A549 (cell line): ENCODE results near the gene METTL23. TPM values are rescaled to one million over a fixed set of nuclear protein-coding genes. Genes with fewer than 3 reads are reported as not detected.
"Not testable (repeated sequence)": the region's sequence is repeated elsewhere in the genome, so short reads cannot be mapped to it uniquely, and the experiment has no call there.

Experiments
- ATAC-seq, 2 experiments: fragments of 200-7000 bp in 1 of 2; fragments of >200 bp in 1 of 2; cut with Nextera tagmentation in 1 of 2; cut with Tn5 transposase in 1 of 2; 3 replicates each; pipeline versions ENCODE4 v1.8.0 to v1.9.1; 2018 to 2020; ENCODE audit warnings: mild to moderate bottlenecking in 1 of 2, moderate library complexity in 1 of 2
- CTCF ChIA-PET: fragments of 300-600 bp; sonication (Branson Sonifier 250); formaldehyde crosslinking; extraction: SDS; loops from one replicate; lab custom pipeline; 2021; ENCODE audit warnings: antibody characterized with exemption, inconsistent platforms; lab: Yijun Ruan, JAX
- POLR2A ChIA-PET: fragments of 350-600 bp; formaldehyde crosslinking; extraction: SDS; loops from one replicate; lab custom pipeline; 2021; ENCODE audit warnings: antibody characterized with exemption, inconsistent platforms; lab: Yijun Ruan, JAX
- DNase-seq, 2 experiments: peaks; one replicate each; pipeline versions ENCODE4 v3.0.0 to v3.0.0-alpha.2; 2011 to 2016; ENCODE audit warnings: low read depth in 1 of 2, low spot score in 1 of 2
- FAIRE-seq: peaks from 2 replicates; lab custom pipeline; 2011; peaks lifted over from hg19 to GRCh38; lab: Jason Lieb, UNC
- H3K27ac ChIP-seq, 2 experiments: fragments of >200 bp; sonication (Bioruptor Twin); formaldehyde crosslinking; 3 replicates each; pipeline ENCODE4 v1.5.1; 2016 to 2017
- H3K4me1 ChIP-seq: fragments of >200 bp; sonication (Bioruptor Twin); formaldehyde crosslinking; 3 replicates; pipeline ENCODE4 v1.6.1; 2016
- H3K4me2 ChIP-seq: fragments of >200 bp; sonication (Bioruptor Twin); formaldehyde crosslinking; 3 replicates; pipeline ENCODE4 v1.6.1; 2016
- H3K4me3 ChIP-seq: fragments of >200 bp; sonication (Bioruptor Twin); formaldehyde crosslinking; 3 replicates; pipeline ENCODE4 v1.5.1; 2016
- H3K9me3 ChIP-seq: fragments of >200 bp; sonication (Bioruptor Twin); formaldehyde crosslinking; 3 replicates; pipeline ENCODE4 v1.6.1; 2016
- CHD4 ChIP-seq: fragments of 200-600 bp; sonication (generic); IDR thresholded peaks from 2 replicates; pipeline ENCODE4 v1.6.1; 2016; ENCODE audit warnings: antibody characterized with exemption, mild to moderate bottlenecking, borderline replicate concordance
- EP300 ChIP-seq, 2 experiments: fragments of >200 bp; sonication (Bioruptor Twin); formaldehyde crosslinking; IDR thresholded peaks; 2 replicates in 1 of 2; 3 replicates in 1 of 2; pipeline ENCODE4 v1.6.1; 2016 to 2017
- FOSB ChIP-seq: fragments of 250-450 bp; sonication (Bioruptor Pico); IDR thresholded peaks from 2 replicates; pipeline ENCODE4 v1.5.0; 2020; ENCODE audit warnings: mild to moderate bottlenecking, moderate library complexity
- GATA3 ChIP-seq: IDR thresholded peaks from 2 replicates; pipeline ENCODE4 v1.6.1; 2012; ENCODE audit warnings: borderline replicate concordance
- HDAC2 ChIP-seq: fragments of 200-600 bp; sonication (generic); IDR thresholded peaks from 2 replicates; pipeline ENCODE4 v1.6.1; 2016
- JUN ChIP-seq, 2 experiments: fragments of >200 bp; sonication (Bioruptor Twin); formaldehyde crosslinking; IDR thresholded peaks; 2 replicates in 1 of 2; 3 replicates in 1 of 2; pipeline ENCODE4 v1.6.1; 2016 to 2017
- JUNB ChIP-seq: fragments of >200 bp; sonication (Bioruptor Twin); formaldehyde crosslinking; IDR thresholded peaks from 2 replicates; pipeline ENCODE4 v1.6.1; 2016
- KDM5A ChIP-seq: fragments of 200-600 bp; sonication (generic); IDR thresholded peaks from 2 replicates; pipeline ENCODE4 v1.6.1; 2016; ENCODE audit warnings: antibody characterized with exemption, mild to moderate bottlenecking
- MAZ ChIP-seq: fragments of 150-350 bp; IDR thresholded peaks from 2 replicates; pipeline ENCODE4 v1.6.1; 2014; ENCODE audit warnings: antibody characterized with exemption, low read depth, low read length, borderline replicate concordance
- NFE2L2 ChIP-seq: fragments of 150-350 bp; conservative IDR thresholded peaks from 2 replicates; pipeline ENCODE4 v1.6.1; 2014; ENCODE audit warnings: low read length
- POLR2AphosphoS2 ChIP-seq: conservative IDR thresholded peaks from 2 replicates; pipeline ENCODE4 v1.6.1; 2012; ENCODE audit warnings: low read length, improper control_type of control experiment, inconsistent platforms
- RAD21 ChIP-seq, 2 experiments: fragments of >200 bp in 1 of 2; sonication (Bioruptor Twin) in 1 of 2; formaldehyde crosslinking in 1 of 2; IDR thresholded peaks in 1 of 2; conservative IDR thresholded peaks in 1 of 2; 2 replicates in 1 of 2; 3 replicates in 1 of 2; pipeline ENCODE4 v1.6.1; 2012 to 2018; ENCODE audit warnings: inconsistent platforms in 1 of 2
- RNF2 ChIP-seq: fragments of 200-600 bp; sonication (generic); IDR thresholded peaks from 2 replicates; pipeline ENCODE4 v1.6.1; 2016; ENCODE audit warnings: low read depth, mild to moderate bottlenecking, antibody characterized with exemption, moderate library complexity, borderline replicate concordance
- SMC3 ChIP-seq: fragments of >200 bp; sonication (Bioruptor Twin); formaldehyde crosslinking; IDR thresholded peaks from 3 replicates; pipeline ENCODE4 v1.6.1; 2018; ENCODE audit warnings: inconsistent platforms
- SREBF2 ChIP-seq: fragments of 450-650 bp; IDR thresholded peaks from 2 replicates; pipeline ENCODE4 v1.6.1; 2014; ENCODE audit warnings: mild to moderate bottlenecking, moderate library complexity
- TFCP2L1 ChIP-seq: fragments of 250-450 bp; sonication (Bioruptor Pico); IDR thresholded peaks from 2 replicates; pipeline ENCODE4 v1.5.0; 2021; ENCODE audit warnings: mild to moderate bottlenecking
- ZFP36 ChIP-seq: fragments of 450-650 bp; IDR thresholded peaks from 2 replicates; pipeline ENCODE4 v1.6.1; 2014; ENCODE audit warnings: borderline replicate concordance; ENCODE audit not compliant: partially characterized antibody
- WGBS: methylation state at CpG from one replicate; pipeline ENCODE4 v1.1.6; 2017; ENCODE audit errors: missing lambda C conversion rate; 5-methylcytosine and 5-hydroxymethylcytosine counted together
- polyA plus RNA-seq, 4 experiments: library from polyadenylated mRNA; depleted of rRNA in 3 of 4; stranded (reverse); fragments of >200 nt; fragmentation: RNase III in 1 of 4; extraction: RNeasy Plus Mini Kit Qiagen cat#74134 plus additional on column Dnase treatment in 1 of 4; gene quantifications; 2 replicates in 3 of 4; 3 replicates in 1 of 4; pipeline ENCODE4 v1.2.3, GENCODE V29; 2011 to 2017
- TF ChIP-seq, protein P1 (sequence below): IDR thresholded peaks from 2 replicates; pipeline ENCODE4 v1.6.1; 2012; ENCODE audit warnings: low read depth, borderline replicate concordance
- TF ChIP-seq, protein P2 (sequence below): fragments of >200 bp; sonication (Bioruptor Twin); formaldehyde crosslinking; IDR thresholded peaks from 3 replicates; pipeline ENCODE4 v1.6.1; 2016
- TF ChIP-seq, protein P3 (sequence below): fragments of 250-450 bp; sonication (Bioruptor Pico); IDR thresholded peaks from 2 replicates; pipeline ENCODE4 v1.5.0; 2020; ENCODE audit warnings: low read depth, mild to moderate bottlenecking, moderate library complexity
- TF ChIP-seq, protein P4 (sequence below): fragments of 250-450 bp; sonication (Bioruptor Pico); IDR thresholded peaks from 2 replicates; pipeline ENCODE4 v1.5.0; 2021; ENCODE audit warnings: mild to moderate bottlenecking, moderate library complexity, borderline replicate concordance

Gene METTL23
- polyA plus RNA-seq, 2 of the 4 experiments (the other 2 are of a cell fraction), result 64.9 to 120 TPM

DNA sequence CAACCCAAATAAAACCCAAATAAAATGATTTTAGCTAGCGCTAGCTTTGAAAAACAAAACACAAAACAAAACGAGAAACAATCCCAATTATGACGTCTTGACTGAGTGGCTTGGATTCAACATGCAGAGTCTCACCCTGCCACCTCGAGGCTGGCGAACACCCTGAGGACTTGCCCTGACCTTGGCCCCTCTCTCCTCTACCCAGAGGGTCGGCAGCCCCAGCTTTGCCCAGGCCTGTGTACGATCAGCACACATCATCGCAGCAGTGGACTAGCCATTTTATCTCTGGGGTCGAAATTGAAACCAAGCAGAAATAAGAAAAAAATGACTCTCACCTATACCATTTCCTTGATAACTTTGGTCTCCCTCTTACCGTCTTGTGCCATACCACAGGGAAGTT, 5.2 kb upstream of the METTL23 start:
- TF ChIP-seq MAZ (no peak), NFE2L2 (no peak), RAD21 (conservative IDR thresholded peaks at IDR 0.05 in 1 of 2, IDR thresholded peaks at IDR 0.05 in 1 of 2) (no peak), ZFP36 (no peak), RNF2 (no peak), TFCP2L1 (no peak), JUN (IDR thresholded peaks at IDR 0.05) (no peak), SMC3 (no peak)
- TF ChIP-seq, protein P1, sequence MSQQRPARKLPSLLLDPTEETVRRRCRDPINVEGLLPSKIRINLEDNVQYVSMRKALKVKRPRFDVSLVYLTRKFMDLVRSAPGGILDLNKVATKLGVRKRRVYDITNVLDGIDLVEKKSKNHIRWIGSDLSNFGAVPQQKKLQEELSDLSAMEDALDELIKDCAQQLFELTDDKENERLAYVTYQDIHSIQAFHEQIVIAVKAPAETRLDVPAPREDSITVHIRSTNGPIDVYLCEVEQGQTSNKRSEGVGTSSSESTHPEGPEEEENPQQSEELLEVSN, result no peak
- TF ChIP-seq, protein P2, sequence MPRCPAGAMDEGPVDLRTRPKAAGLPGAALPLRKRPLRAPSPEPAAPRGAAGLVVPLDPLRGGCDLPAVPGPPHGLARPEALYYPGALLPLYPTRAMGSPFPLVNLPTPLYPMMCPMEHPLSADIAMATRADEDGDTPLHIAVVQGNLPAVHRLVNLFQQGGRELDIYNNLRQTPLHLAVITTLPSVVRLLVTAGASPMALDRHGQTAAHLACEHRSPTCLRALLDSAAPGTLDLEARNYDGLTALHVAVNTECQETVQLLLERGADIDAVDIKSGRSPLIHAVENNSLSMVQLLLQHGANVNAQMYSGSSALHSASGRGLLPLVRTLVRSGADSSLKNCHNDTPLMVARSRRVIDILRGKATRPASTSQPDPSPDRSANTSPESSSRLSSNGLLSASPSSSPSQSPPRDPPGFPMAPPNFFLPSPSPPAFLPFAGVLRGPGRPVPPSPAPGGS, result no peak
- TF ChIP-seq, protein P3, sequence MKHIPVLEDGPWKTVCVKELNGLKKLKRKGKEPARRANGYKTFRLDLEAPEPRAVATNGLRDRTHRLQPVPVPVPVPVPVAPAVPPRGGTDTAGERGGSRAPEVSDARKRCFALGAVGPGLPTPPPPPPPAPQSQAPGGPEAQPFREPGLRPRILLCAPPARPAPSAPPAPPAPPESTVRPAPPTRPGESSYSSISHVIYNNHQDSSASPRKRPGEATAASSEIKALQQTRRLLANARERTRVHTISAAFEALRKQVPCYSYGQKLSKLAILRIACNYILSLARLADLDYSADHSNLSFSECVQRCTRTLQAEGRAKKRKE, result no peak
- Histone ChIP-seq H3K4me2 (no peak overlapping the region), H3K27ac (no peak overlapping the region), H3K4me1 (peaks cover 8% of the 10 kb centered on the region; the same call in 2 of the 3 replicates), H3K4me3 (no peak overlapping the region), H3K9me3 (no peaks in the 10 kb centered on the region)
- FAIRE-seq (no peak), ATAC-seq (no peak), DNase-seq (no peak)
- WGBS, result 88% methylated on average over 10 of the region's 10 CpGs
- ChIA-PET CTCF (interaction anchor here (0.6 to 26.0 kb wide), 6 partner anchors 8 to 255 kb away, joined by 4 to 456 read pairs (median 85); partner anchors contain the start of gene MXRA7), POLR2A (no interaction called here)

DNA sequence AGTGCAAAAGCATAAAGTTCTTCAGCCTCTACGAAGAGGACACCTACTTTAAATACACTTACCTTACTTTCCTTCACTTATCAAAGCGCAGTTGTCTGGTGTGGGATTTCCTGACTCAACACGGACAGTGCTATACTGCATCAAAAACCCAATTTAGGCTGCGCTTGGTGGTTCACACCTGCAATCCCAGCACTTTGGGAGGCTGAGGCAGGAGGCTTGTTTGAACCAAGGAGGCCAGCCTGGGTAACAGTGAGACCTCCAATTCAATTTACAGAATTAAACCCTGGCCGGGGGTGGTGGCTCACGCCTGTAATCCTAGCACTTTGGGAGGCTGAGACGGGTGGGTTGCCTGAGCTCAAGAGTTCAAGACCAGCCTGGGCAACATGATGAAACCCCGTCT, 4.4 kb upstream of the METTL23 start:
- H3K4me2 ChIP-seq, result no peak overlapping the region
- H3K9me3 ChIP-seq, result no peaks in the 10 kb centered on the region
- no peak for DNase-seq
- TF ChIP-seq ZFP36 (no peak), JUNB (no peak), GATA3 (no peak), FOSB (CRISPR knock-in tag) (no peak), HDAC2 (no peak), EP300 (IDR thresholded peaks at IDR 0.05) (no peak), KDM5A (no peak), POLR2AphosphoS2 (no peak), CHD4 (no peak), SREBF2 (no peak)
- TF ChIP-seq, protein P4, sequence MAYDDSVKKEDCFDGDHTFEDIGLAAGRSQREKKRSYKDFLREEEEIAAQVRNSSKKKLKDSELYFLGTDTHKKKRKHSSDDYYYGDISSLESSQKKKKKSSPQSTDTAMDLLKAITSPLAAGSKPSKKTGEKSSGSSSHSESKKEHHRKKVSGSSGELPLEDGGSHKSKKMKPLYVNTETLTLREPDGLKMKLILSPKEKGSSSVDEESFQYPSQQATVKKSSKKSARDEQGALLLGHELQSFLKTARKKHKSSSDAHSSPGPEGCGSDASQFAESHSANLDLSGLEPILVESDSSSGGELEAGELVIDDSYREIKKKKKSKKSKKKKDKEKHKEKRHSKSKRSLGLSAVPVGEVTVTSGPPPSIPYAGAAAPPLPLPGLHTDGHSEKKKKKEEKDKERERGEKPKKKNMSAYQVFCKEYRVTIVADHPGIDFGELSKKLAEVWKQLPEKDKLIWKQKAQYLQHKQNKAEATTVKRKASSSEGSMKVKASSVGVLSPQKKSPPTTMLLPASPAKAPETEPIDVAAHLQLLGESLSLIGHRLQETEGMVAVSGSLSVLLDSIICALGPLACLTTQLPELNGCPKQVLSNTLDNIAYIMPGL, result no peak
- no peak overlapping the region for H3K4me3 ChIP-seq
- ChIA-PET CTCF (interaction anchor here (1.2 to 26.0 kb wide), 7 partner anchors 9 to 334 kb away, joined by 3 to 456 read pairs (median 9); partner anchors contain the start of genes MFSD11 and MXRA7), POLR2A (interaction anchor here (0.6 kb wide), 1 partner anchor 1114 kb away, joined by 3 read pairs; no protein-coding TSS in a partner anchor)
- no peak for FAIRE-seq
- WGBS, result 90% methylated on average over 8 of the region's 8 CpGs
- H3K4me1 ChIP-seq, result peaks cover 8% of the 10 kb centered on the region; the same call in 2 of the 3 replicates
- no peak overlapping the region for H3K27ac ChIP-seq
- no peak for ATAC-seq

DNA sequence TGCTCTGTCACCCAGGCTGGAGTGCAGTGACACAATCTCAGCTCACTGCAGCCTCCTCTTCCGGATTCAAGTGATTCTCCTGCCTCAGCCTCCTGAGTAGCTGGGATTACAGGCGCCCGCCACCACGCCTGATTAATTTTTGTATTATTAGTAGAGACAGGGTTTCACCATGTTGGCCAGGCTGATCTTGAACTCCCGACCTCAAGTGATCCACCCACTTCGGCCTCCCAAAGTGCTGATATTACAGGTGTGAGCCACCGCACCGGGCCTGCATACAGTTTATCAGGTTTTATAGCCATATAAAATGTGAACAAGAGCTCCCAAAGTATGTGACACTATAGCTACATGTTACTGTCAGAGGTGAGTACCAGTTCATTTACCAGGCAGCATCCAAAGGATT, 3.7 kb upstream of the METTL23 start:
- POLR2A ChIA-PET, H3K4me2 ChIP-seq, FAIRE-seq, H3K27ac ChIP-seq, H3K4me3 ChIP-seq, H3K9me3 ChIP-seq, ATAC-seq, DNase-seq: not testable (repeated sequence)
- 96% methylated on average over 8 of the region's 8 CpGs for WGBS
- CTCF ChIA-PET, result interaction anchor here (1.2 to 26.0 kb wide), 7 partner anchors 9 to 333 kb away, joined by 3 to 456 read pairs (median 9); partner anchors contain the start of genes MFSD11 and MXRA7
- H3K4me1 ChIP-seq, result peaks cover 15% of the 10 kb centered on the region
